Measurements from ENCODE around the gene CD47.

Gene CD47

DNA sequence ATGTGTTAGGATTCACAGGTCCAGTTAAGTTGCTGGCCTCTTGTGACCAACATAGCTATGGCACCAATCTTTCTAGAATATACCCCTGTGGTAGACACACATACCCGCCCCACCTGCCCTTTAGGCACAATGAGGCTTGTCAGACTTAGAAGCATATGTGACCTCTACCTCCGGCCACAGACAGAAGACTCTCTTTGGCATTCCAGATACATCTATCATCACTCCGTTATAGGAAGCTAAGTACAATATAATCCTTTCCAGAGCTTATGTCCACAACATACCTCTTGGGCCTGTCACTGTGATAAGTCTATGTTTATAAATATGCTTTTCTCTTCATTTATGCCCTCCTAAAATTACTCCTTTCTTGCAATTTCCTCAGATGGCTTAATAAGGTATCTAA, 39.8 kb downstream of the CD47 start:
- no peak for DNase-seq (ENCODE audit: low read depth in 2 of 2)

- no peak for DNase-seq (ENCODE audit: low read depth in 2 of 2)
These were observed 42.8 kb downstream of the CD47 start for GRCh38 chr3:108047987-108048386.

DNA sequence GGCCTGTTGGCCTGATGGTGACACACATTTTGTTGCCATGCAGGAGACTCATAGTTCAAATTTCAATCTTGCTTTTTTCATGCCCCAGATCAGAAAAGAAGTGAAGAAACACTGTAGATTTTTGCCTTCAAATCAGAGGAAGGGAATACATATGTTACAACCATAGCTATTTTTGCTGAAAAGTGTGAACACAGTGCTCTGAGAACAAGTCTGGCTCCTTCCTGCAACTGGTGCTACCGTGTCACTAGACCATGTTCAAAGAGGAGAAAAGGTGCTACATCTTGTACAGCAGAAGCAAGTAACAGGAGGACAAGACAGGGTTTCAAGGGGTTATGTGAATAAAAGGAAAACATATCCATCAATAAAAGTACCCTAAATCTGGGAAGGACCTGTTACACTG, 44.6 kb downstream of the CD47 start:
- DNase-seq (ENCODE audit: low read depth in 2 of 2) = no peak

DNA sequence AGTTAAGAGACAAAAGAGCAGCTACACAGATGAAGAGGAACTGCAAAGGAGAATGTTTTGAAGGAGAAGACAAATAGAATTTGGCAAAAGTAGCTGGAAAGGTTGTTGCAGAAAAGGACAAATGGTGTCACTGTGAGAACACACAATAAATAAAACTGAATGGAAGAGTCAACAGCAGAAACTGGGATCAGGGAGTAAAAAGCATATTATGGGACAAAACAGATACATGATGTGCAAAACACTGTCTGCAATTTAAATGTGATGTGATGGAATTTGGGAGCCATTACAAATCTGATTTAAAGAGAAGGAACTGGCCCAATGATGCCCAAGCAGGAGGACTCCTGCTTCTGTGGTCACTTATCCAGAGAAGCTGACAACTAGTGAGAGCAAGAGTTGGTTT, 46.1 kb downstream of the CD47 start:
- DNase-seq (ENCODE audit: low read depth in 2 of 2) = no peak

DNA sequence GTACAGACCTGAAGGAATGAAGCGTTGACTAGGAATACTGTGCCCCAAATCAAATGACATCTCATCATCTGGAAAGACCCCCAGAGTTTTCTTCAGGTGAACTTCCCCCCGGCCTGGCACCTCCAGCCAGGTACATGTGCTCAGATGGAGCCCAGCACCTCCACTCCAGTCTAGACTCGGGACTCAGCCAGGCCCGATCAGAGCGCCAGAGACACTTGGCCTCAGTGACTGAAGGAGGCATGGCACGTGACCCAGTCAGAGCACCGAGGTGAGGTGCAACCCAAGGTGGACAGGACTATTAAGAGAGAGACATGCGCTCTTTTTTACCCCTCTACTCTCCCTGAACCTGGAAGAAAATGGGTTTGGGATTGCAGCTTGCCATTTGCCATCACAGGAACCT, 48.5 kb downstream of the CD47 start:
- DNase-seq (ENCODE audit: low read depth in 2 of 2) = no peak

DNA sequence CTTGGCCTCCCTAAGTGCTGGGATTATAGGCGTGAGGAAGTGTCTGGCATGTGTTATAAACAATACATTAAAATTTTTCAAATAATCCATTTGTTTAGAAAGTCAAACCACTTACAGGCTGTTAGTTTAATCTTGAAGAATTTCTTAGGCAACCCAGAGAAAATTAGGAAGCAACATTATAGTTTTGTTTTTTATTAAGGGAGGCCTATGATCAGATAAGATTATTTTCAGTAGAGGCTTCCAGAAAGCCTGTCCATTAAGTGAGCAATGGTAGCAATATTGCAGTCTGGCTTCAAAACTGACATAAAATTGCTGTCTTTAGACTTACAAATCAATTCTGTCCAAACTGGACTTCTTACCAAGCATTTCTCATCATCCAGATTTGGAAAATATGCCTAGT, 49.6 kb downstream of the CD47 start:
- no peak for DNase-seq (ENCODE audit: low read depth in 2 of 2)

- DNase-seq (ENCODE audit: low read depth in 2 of 2) = no peak
These were observed 53.1 kb downstream of the CD47 start for GRCh38 chr3:108037770-108038169.

DNA sequence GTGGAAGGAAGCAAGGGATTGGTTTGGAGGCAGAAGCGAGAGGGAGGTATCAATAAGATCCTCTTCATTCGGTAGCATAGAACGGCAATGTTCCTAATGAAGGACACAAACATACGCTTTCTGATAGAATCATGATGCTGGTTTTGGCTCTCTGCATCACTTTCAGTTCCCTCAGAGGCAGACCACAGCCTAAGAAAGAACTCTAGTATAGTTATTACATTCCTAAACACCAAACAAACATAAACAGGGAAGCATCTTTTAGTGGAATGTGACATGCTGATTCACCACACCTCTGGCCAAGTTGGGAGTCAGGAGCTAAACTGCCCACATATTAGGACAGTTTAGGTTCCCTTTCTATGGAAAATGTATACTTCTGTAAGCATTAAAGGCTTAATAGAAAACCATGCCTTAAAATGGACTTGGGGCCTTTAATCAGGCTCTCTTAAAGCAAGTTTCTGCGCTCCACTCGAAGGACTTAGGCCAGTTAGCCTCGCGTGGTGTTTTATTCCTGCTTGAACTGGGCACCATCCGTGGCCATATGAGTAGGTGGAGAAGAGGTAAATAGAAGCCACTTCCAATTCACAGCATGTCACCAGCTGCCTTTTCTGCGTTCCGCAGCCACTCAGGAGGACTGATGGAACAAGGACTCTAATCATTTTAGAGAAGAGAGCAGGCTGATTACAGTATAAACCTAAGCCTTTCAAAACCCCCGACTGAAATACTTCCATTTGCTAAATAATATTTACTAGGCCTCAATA, 53.7 kb downstream of the CD47 start:
- peak; percentile 10 to 12 for DNase-seq (ENCODE audit: low read depth in 2 of 2)

GRCh38 chr3:108036401-108036800, 54.4 kb downstream of the CD47 start:
- peak in 1 of 2 experiments; percentile 14 for DNase-seq (ENCODE audit: low read depth in 2 of 2)

DNA sequence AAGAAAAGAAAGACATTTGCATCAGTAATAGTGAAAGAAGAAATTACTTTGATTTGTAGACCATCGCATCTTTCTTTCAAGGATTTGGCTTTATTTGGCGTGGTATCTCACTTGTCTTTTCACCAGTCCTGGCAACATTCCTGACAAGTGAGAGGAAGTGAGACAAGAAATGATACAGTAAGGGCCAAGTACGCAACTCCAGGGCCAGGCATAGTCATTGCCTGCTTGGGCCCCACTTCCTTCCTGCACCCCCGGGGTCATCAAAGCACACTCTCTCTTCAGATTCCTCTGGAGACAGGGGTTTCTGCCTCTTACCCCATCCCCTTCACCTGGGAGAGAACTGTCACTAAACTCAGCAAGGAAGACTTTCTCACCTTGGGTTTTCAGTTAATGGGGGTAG, 55.1 kb downstream of the CD47 start:
- DNase-seq (ENCODE audit: low read depth in 2 of 2) = no peak

GRCh38 chr3:108031895-108032294, 58.9 kb downstream of the CD47 start:
- no peak for DNase-seq (ENCODE audit: low read depth in 2 of 2)

GRCh38 chr3:108030960-108031359, 59.9 kb downstream of the CD47 start:
- DNase-seq (ENCODE audit: low read depth in 2 of 2) = no peak

GRCh38 chr3:108029466-108029865, 61.4 kb downstream of the CD47 start:
- DNase-seq (ENCODE audit: low read depth in 2 of 2) = no peak

- DNase-seq (ENCODE audit: low read depth in 2 of 2) = no peak
These were observed 61.9 kb downstream of the CD47 start for GRCh38 chr3:108028896-108029295.

DNA sequence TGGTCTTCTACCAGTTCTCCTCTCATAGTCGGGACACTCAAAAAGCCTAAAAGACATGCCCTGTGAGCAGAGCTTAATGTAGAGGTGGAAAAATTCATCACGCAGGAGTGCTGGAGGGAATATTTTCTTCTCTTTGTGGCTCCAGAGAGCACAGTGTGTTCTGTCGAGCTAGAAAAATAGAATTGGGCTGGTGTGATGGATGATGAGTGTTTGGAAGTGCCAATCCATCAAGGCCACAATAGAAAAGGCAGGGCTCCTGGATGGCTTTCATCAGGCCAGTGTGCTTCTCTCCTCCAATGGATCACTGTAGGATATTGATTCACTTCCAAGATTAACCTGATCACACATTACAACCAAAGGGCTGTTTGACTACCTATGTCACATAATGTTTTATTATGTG, 65.7 kb downstream of the CD47 start:
- no peak for DNase-seq (ENCODE audit: low read depth in 2 of 2)

GRCh38 chr3:108024146-108024850, 66.5 kb downstream of the CD47 start:
- DNase-seq (ENCODE audit: low read depth in 2 of 2) = no peak

DNA sequence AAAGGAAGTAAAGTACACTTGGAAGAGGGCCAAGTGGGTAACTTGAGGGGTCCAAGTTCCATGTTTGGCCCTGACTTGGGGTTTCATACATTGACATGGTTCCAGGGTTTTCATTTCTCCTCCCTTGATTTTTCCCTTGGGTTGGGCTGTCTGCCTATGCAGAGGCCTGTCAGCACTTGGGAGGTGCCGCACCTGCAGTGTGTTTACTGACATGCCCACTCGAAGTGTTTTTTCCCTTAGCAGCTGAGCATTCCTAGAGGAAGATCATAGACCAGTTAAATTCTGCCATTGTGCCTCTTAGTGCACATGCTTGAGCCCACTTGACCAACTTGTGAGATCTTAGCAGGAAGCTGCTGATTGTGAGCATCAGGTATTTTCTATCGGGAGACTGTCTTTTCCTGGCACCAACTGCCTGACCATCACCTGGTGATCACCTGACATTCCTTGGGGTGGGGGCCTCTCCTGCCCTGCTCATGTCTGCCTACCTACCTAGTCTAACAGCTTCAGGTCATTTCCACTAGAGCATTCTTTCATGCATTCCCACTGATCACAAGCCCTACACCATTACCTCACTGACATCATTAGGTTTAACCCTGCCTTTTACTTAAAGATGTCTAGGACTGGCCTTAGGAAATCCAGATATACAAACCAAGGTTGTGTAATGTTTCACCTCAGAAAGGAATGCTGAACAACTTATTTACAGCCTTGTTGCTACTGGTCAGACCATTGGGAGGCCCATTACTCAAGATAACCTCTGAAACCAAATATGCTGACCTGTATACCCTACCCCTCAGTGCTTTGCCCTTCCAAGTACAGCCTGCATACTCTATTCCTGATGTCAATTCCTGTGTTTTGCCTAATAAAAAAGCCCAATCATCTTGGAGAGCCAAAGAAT, 68.3 kb downstream of the CD47 start:
- DNase-seq (ENCODE audit: low read depth in 2 of 2) = no peak

- DNase-seq (ENCODE audit: low read depth in 2 of 2) = no peak
These were observed 69.3 kb downstream of the CD47 start for GRCh38 chr3:108021533-108021932.

DNA sequence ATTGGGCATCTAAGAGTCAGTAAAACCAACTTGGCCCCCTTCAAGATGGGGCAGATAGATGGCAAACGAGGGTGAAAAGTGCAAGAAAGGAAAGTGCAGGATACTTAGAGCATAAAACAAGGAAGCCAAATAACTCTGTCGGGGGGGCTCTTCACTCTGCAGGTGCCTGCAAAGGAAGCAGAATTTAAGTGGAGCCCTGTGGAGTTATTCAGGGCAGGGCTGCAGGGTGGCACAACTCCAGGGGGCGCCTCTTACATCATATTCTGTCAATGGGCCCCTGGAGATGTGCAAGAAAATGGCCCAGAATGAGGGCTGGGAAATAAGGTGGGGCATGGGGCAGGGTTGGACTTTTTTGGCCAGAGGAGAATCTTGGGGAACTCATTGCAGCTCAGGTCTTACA, 69.7 kb downstream of the CD47 start:
- DNase-seq (ENCODE audit: low read depth in 2 of 2) = no peak

DNA sequence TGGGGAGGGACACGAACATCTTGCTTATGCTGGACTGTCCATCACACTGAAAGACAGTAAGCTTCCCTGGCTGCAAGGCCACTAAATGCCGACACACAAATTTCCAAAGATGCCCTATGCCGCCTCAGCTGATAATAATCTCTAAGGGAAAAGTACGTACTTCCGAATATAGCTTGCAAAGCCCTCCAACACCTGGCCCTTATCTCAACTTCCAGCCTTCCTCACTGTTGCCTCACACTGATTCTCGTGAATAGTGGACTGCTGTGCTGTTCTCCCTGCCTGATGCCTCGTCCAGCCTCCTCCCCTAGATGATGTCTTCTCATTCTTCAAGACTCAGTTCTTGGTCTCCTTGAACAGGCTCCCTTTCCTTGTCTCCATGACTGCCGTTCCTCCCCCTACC, 72.3 kb downstream of the CD47 start:
- DNase-seq (ENCODE audit: low read depth in 2 of 2) = no peak

- no peak for DNase-seq (ENCODE audit: low read depth in 2 of 2)
These were observed 73.2 kb downstream of the CD47 start for GRCh38 chr3:108017587-108017986.

- no peak for DNase-seq (ENCODE audit: low read depth in 2 of 2)
These were observed 75.9 kb downstream of the CD47 start for GRCh38 chr3:108014943-108015342.

Measured in fibroblast of skin of left quadriceps (primary cell).